ENCODE data around the gene ITGB3BP.

- TF ChIP-seq CTCF (conservative IDR thresholded peaks at IDR 0.05; ENCODE audit: low read depth, low read length) (no peak), EZH2 (IDR thresholded peaks at IDR 0.05; ENCODE audit: borderline replicate concordance, low read depth, low read length, poor library complexity, severe bottlenecking) (no peak)
Measured at GRCh38 chr1:63569068-63569467, 46.0 kb upstream of the ITGB3BP start.

All from A673 (cell line).